Endothelial cell of umbilical vein (primary cell): ENCODE results near the gene PDLIM4. TPM values are rescaled to one million over a fixed set of nuclear protein-coding genes. Genes with fewer than 3 reads are reported as not detected.

ENCODE experiments used
- BruUV-seq: library from RNA; stranded (reverse); fragments of 400-500 nt; replicated peaks from 2 replicates; lab custom pipeline; 2021; lab: Mats Ljungman, UMichigan
- CTCF ChIA-PET: fragments of 300-600, 350-600 bp; sonication (Branson Sonifier 250); formaldehyde crosslinking; loops from one replicate; lab custom pipeline; 2021; ENCODE audit warnings: antibody characterized with exemption, inconsistent platforms; lab: Charles Lee
- POLR2A ChIA-PET: fragments of 300-600, 350-600 bp; sonication (Branson Sonifier 250); formaldehyde crosslinking; loops from one replicate; lab custom pipeline; 2021; ENCODE audit warnings: antibody characterized with exemption, inconsistent platforms; lab: Charles Lee
- DNase-seq: peaks from one replicate; pipeline ENCODE4 v3.0.0-alpha.2; 2011; ENCODE audit warnings: low read depth, low spot score
- FAIRE-seq: peaks from 2 replicates; lab custom pipeline; 2011; peaks lifted over from hg19 to GRCh38; lab: Jason Lieb, UNC
- H2AFZ ChIP-seq: 2 replicates; pipeline ENCODE4 v1.6.0; 2012; ENCODE audit warnings: low read depth, low read length, control low read depth, inconsistent platforms
- H3K27ac ChIP-seq: 2 replicates; pipeline ENCODE4 v1.5.1; 2011; ENCODE audit warnings: low read depth, mild to moderate bottlenecking, control low read depth, low read length, moderate library complexity; ENCODE audit not compliant: insufficient read depth
- H3K27me3 ChIP-seq, 2 experiments: 2 replicates each; pipeline versions ENCODE4 v1.6.0 to v1.6.1; 2011; ENCODE audit warnings: low read length in 2 of 2, mixed read lengths in 1 of 2; ENCODE audit not compliant: control insufficient read depth in 2 of 2, insufficient read depth in 2 of 2
- H3K36me3 ChIP-seq, 2 experiments: 2 replicates in 1 of 2; 3 replicates in 1 of 2; pipeline ENCODE4 v1.5.1; 2011; ENCODE audit warnings: low read length in 2 of 2, mild to moderate bottlenecking in 1 of 2, moderate library complexity in 1 of 2; ENCODE audit not compliant: control insufficient read depth in 2 of 2, insufficient read depth in 2 of 2; ENCODE audit errors: extremely low read depth in 1 of 2
- H3K4me1 ChIP-seq: 3 replicates; pipeline ENCODE4 v1.5.1; 2011; ENCODE audit warnings: mild to moderate bottlenecking, low read length; ENCODE audit not compliant: control insufficient read depth, insufficient read depth; ENCODE audit errors: extremely low read depth
- H3K4me2 ChIP-seq: 2 replicates; pipeline ENCODE4 v1.6.1; 2011; ENCODE audit warnings: low read length, control low read depth, mixed read lengths; ENCODE audit not compliant: insufficient read depth
- H3K4me3 ChIP-seq, 3 experiments: fragments of 200-600 bp in 1 of 3; sonication (generic), shearing (Covaris generic) in 1 of 3; replicated peaks in 1 of 3; 2 replicates each; pipeline ENCODE4 v1.5.1; 2011 to 2016; ENCODE audit warnings: control low read depth in 3 of 3, low read length in 3 of 3, mild to moderate bottlenecking in 2 of 3, inconsistent platforms in 1 of 3, low read depth in 1 of 3, moderate library complexity in 1 of 3; ENCODE audit not compliant: insufficient read depth in 1 of 3
- H3K79me2 ChIP-seq: 2 replicates; pipeline ENCODE4 v1.6.0; 2012; ENCODE audit warnings: low read length, inconsistent platforms; ENCODE audit not compliant: control insufficient read depth, insufficient read depth
- H3K9ac ChIP-seq: replicated peaks from 2 replicates; pipeline ENCODE3; 2011; ENCODE audit warnings: low read length, control low read depth; ENCODE audit not compliant: insufficient read depth; ENCODE audit errors: extremely low read depth
- H3K9me1 ChIP-seq: replicated peaks from 3 replicates; pipeline ENCODE4 v1.6.0; 2011; ENCODE audit warnings: mild to moderate bottlenecking, low read length; ENCODE audit not compliant: control insufficient read depth, insufficient read depth; ENCODE audit errors: extremely low read depth
- H3K9me3 ChIP-seq: replicated peaks from 2 replicates; pipeline ENCODE4 v1.5.1; 2012; ENCODE audit warnings: low read length, inconsistent platforms; ENCODE audit not compliant: control insufficient read depth, insufficient read depth
- H4K20me1 ChIP-seq: replicated peaks from 2 replicates; pipeline ENCODE3; 2011; ENCODE audit warnings: mild to moderate bottlenecking, low read length; ENCODE audit not compliant: control insufficient read depth, insufficient read depth; ENCODE audit errors: extremely low read depth
- CTCF ChIP-seq, 2 donors: IDR thresholded peaks; 1 replicate in 1 of 2; 2 replicates in 1 of 2; pipeline ENCODE4 v1.5.1; 2011; ENCODE audit warnings: low read length in 2 of 2, mild to moderate bottlenecking in 2 of 2, moderate library complexity in 2 of 2, control low read depth in 1 of 2, inconsistent platforms in 1 of 2, low read depth in 1 of 2; ENCODE audit not compliant: insufficient read depth in 1 of 2; ENCODE audit errors: extremely low read depth in 1 of 2
- EZH2 ChIP-seq: IDR thresholded peaks from 2 replicates; pipeline ENCODE4 v1.6.1; 2012; ENCODE audit warnings: borderline replicate concordance, low read depth, mild to moderate bottlenecking, moderate library complexity, low read length, inconsistent platforms; ENCODE audit not compliant: severe bottlenecking
- FOS ChIP-seq: IDR thresholded peaks from 2 replicates; pipeline ENCODE4 v1.6.1; 2011; ENCODE audit warnings: mild to moderate bottlenecking, low read length, moderate library complexity, borderline replicate concordance; ENCODE audit not compliant: insufficient read depth
- GATA2 ChIP-seq: IDR thresholded peaks from 2 replicates; pipeline ENCODE4 v1.7.0; 2011; ENCODE audit warnings: low read depth, mild to moderate bottlenecking, moderate library complexity, mixed read lengths, low read length; ENCODE audit not compliant: insufficient read length, insufficient read depth
- JUN ChIP-seq: IDR thresholded peaks from 2 replicates; pipeline ENCODE4 v1.6.1; 2011; ENCODE audit warnings: borderline replicate concordance, low read depth; ENCODE audit not compliant: insufficient read length, insufficient read depth
- MAX ChIP-seq: IDR thresholded peaks from 2 replicates; pipeline ENCODE4 v1.6.1; 2011; ENCODE audit not compliant: insufficient read depth, insufficient read length
- MYC ChIP-seq: IDR thresholded peaks from one replicate; pipeline ENCODE4 v1.6.1; 2011; ENCODE audit warnings: mild to moderate bottlenecking, low read depth, low read length
- POLR2A ChIP-seq: IDR thresholded peaks from 2 replicates; pipeline ENCODE4 v1.6.1; 2012; ENCODE audit warnings: low read depth, mild to moderate bottlenecking, control low read depth, low read length
- POLR2AphosphoS5 ChIP-seq: IDR thresholded peaks from 2 replicates; pipeline ENCODE4 v1.6.1; 2012; ENCODE audit warnings: low read depth, mild to moderate bottlenecking, control low read depth, low read length, moderate library complexity; ENCODE audit not compliant: insufficient read depth
- dilution Hi-C: fragments of 300-500 bp; cut with MboI; formaldehyde crosslinking; loops from one replicate; pipeline ENCODE4 v1.15.0; 2019; ENCODE audit warnings: low sequenced_read_pairs; ENCODE audit not compliant: extremely low pct_ligation_motif_present
- intact Hi-C: fragments of 100-400 bp; cut with micrococcal nuclease; formaldehyde crosslinking; loops from one replicate; pipeline ENCODE4 v1.10.0; 2022
- polyA plus RNA-seq, 4 experiments: library from polyadenylated mRNA; depleted of rRNA in 3 of 4; stranded (reverse) in 3 of 4; unstranded in 1 of 4; fragments of >200 nt; gene quantifications; 2 replicates each; pipeline versions ENCODE4 v1.2.1 to v1.2.3, GENCODE V29; 2011 to 2012; ENCODE audit warnings: missing spikeins in 1 of 4
- total RNA-seq: library from RNA; stranded (reverse); gene quantifications from 2 replicates; pipeline ENCODE4 v1.2.3, GENCODE V29; 2021

The PDLIM4 gene
- total and polyA plus RNA-seq, 2 donors (not counting 3 experiments of a cell fraction or from before 2014, with no cell fraction given): 65.7 to 112 TPM

GRCh38 chr5:132309679-132310078 lies 52.2 kb downstream of the PDLIM4 start:
- no peak for DNase-seq
- no TSS peak for BruUV-seq
- no peak for FAIRE-seq
- no peaks in the 10 kb centered on the region for H4K20me1 ChIP-seq
- peaks cover 4% of the 10 kb centered on the region for H3K4me1 ChIP-seq
- TF ChIP-seq POLR2A (no peak), FOS (no peak), POLR2AphosphoS5 (no peak), MYC (no peak), EZH2 (no peak)
- no peak overlapping the region for H3K4me2 ChIP-seq
- H3K27ac ChIP-seq: no peak overlapping the region
- no peaks in the 10 kb centered on the region for H3K79me2 ChIP-seq
- no peak overlapping the region for H2AFZ ChIP-seq
- intact Hi-C loops (no loop called here), dilution Hi-C loops (no loop called here)
- POLR2A ChIA-PET: no interaction called here
- H3K4me3 ChIP-seq: no peak overlapping the region
- no peaks in the 10 kb centered on the region for H3K27me3 ChIP-seq
- H3K9me3 ChIP-seq: no peaks in the 10 kb centered on the region
- H3K9ac ChIP-seq: no peak overlapping the region
- CTCF ChIA-PET: interaction anchor here (1.5 to 1.6 kb wide), 2 partner anchors 14 to 59 kb away, joined by 3 to 4 read pairs; no protein-coding TSS in a partner anchor
- no peaks in the 10 kb centered on the region for H3K9me1 ChIP-seq
- no peaks in the 10 kb centered on the region for H3K36me3 ChIP-seq

- POLR2A ChIA-PET: no interaction called here
- H2AFZ ChIP-seq: peak overlapping the region; percentile 23
Observed at GRCh38 chr5:132310141-132310834, 52.8 kb downstream of the PDLIM4 start.

More at GRCh38 chr5:132310141-132310834, 52.8 kb downstream of the PDLIM4 start:
- Histone ChIP-seq H3K4me2 (no peak overlapping the region), H3K4me3 (no peak overlapping the region), H3K4me1 (peaks cover 4% of the 10 kb centered on the region), H3K27me3 (no peaks in the 10 kb centered on the region), H4K20me1 (no peaks in the 10 kb centered on the region), H3K27ac (no peak overlapping the region), H3K9me1 (no peaks in the 10 kb centered on the region), H3K9me3 (no peaks in the 10 kb centered on the region), H3K36me3 (no peaks in the 10 kb centered on the region), H3K79me2 (no peaks in the 10 kb centered on the region), H3K9ac (no peak overlapping the region)
- intact Hi-C loops (no loop called here), dilution Hi-C loops (no loop called here)
- FAIRE-seq (peak; percentile 52), DNase-seq (peak; percentile 18)
- no peak for TF ChIP-seq MYC
- TF ChIP-seq POLR2AphosphoS5: no peak
- no peak for TF ChIP-seq JUN
- TF ChIP-seq POLR2A: no peak
- no peak for TF ChIP-seq MAX
- TF ChIP-seq EZH2: no peak
- no peak for TF ChIP-seq FOS
- TF ChIP-seq GATA2: no peak
- TF ChIP-seq CTCF (IDR thresholded peaks at IDR 0.05; ENCODE audit: extremely low read depth in 1 of 2, insufficient read depth in 1 of 2, low read depth in 1 of 2, low read length in 2 of 2): no peak
- CTCF ChIA-PET: interaction anchor here (1.2 to 1.6 kb wide), 5 partner anchors 14 to 59 kb away, joined by 3 to 5 read pairs (median 4); partner anchors contain the start of gene SLC22A4
- no TSS peak for BruUV-seq
